B cell (primary cell): ENCODE data around the gene AFF3. TPM values are rescaled to one million over a fixed set of nuclear protein-coding genes. Genes with fewer than 3 reads are reported as not detected.

Experiments used
- ATAC-seq: fragments of 200-7000 bp; cut with Tn5 transposase; one replicate; pipeline ENCODE4 v1.10.0; 2021; ENCODE audit warnings: low read depth, mild to moderate bottlenecking, moderate number of reproducible peaks, moderate library complexity
- CTCF ChIA-PET: fragments of 350-600 bp; sonication (Branson Sonifier 250); formaldehyde crosslinking; loops from one replicate; lab custom pipeline; 2021; ENCODE audit warnings: antibody characterized with exemption, inconsistent platforms; lab: Charles Lee
- POLR2A ChIA-PET: fragments of 350-600 bp; sonication (Branson Sonifier 250); formaldehyde crosslinking; loops from one replicate; lab custom pipeline; 2021; ENCODE audit warnings: antibody characterized with exemption; lab: Charles Lee
- DNase-seq: peaks from one replicate; pipeline ENCODE4 v3.0.0; 2013
- H2AFZ ChIP-seq: 2 replicates; pipeline ENCODE4 v1.6.1; 2012; ENCODE audit warnings: mild to moderate bottlenecking, low read depth, low read length; ENCODE audit not compliant: insufficient read depth, poor library complexity, severe bottlenecking
- H3K27ac ChIP-seq, 2 donors: 1 replicate in 1 of 2; 2 replicates in 1 of 2; pipeline ENCODE4 v1.5.1; 2012 to 2013; ENCODE audit warnings: low read length in 2 of 2, mild to moderate bottlenecking in 2 of 2, moderate library complexity in 1 of 2
- H3K27me3 ChIP-seq, 4 experiments: fragments of 200-600 bp in 1 of 4; sonication (generic) in 1 of 4; replicated peaks in 1 of 4; 1 replicate in 2 of 4; 2 replicates in 2 of 4; pipeline versions ENCODE4 v1.6.1 to v1.7.0; 2013 to 2016; ENCODE audit warnings: low read length in 3 of 4, mild to moderate bottlenecking in 2 of 4, mixed read lengths in 1 of 4, moderate library complexity in 1 of 4; ENCODE audit not compliant: insufficient read depth in 4 of 4, control insufficient read depth in 3 of 4; ENCODE audit errors: control extremely low read depth in 1 of 4
- H3K36me3 ChIP-seq, 2 experiments: replicated peaks in 1 of 2; 1 replicate in 1 of 2; 2 replicates in 1 of 2; pipeline versions ENCODE4 v1.6.1 to v1.7.1; 2013; ENCODE audit warnings: low read length in 1 of 2; ENCODE audit not compliant: insufficient read depth in 2 of 2, control insufficient read depth in 1 of 2; ENCODE audit errors: control extremely low read depth in 1 of 2, extremely low read depth in 1 of 2
- H3K4me1 ChIP-seq, 2 donors: fragments of 200-600 bp in 1 of 2; sonication (generic) in 1 of 2; 1 replicate in 1 of 2; 2 replicates in 1 of 2; pipeline versions ENCODE4 v1.5.1 to v1.6.1; 2013 to 2017; ENCODE audit warnings: low read length in 2 of 2; ENCODE audit not compliant: control insufficient read depth in 2 of 2, insufficient read depth in 2 of 2
- H3K4me2 ChIP-seq: replicated peaks from 2 replicates; pipeline ENCODE3; 2012; ENCODE audit warnings: mild to moderate bottlenecking, low read depth, low read length; ENCODE audit not compliant: poor library complexity, severe bottlenecking
- H3K4me3 ChIP-seq, 5 experiments: fragments of 200-600 bp in 1 of 5; sonication (generic) in 1 of 5; 1 replicate in 3 of 5; 2 replicates in 2 of 5; pipeline versions ENCODE4 v1.5.1 to v1.7.0; 2011 to 2016; ENCODE audit warnings: low read length in 4 of 5, mild to moderate bottlenecking in 4 of 5, low read depth in 2 of 5, control low read depth in 1 of 5, moderate library complexity in 1 of 5; ENCODE audit not compliant: insufficient read depth in 1 of 5; ENCODE audit errors: control extremely low read depth in 1 of 5, extremely low read depth in 1 of 5
- H3K79me2 ChIP-seq: fragments of 200-600 bp; sonication (generic); one replicate; pipeline ENCODE4 v1.6.0; 2016; ENCODE audit warnings: low read length; ENCODE audit not compliant: control insufficient read depth, insufficient read depth
- H3K9ac ChIP-seq: fragments of 200-600 bp; sonication (generic); 2 replicates; pipeline ENCODE4 v1.6.1; 2017; ENCODE audit warnings: mild to moderate bottlenecking, low read length, moderate library complexity
- H3K9me3 ChIP-seq, 3 donors: one replicate each; pipeline versions ENCODE4 v1.6.1 to v1.7.1; 2013; ENCODE audit warnings: low read length in 2 of 3; ENCODE audit not compliant: control insufficient read depth in 2 of 3, insufficient read depth in 1 of 3; ENCODE audit errors: control extremely low read depth in 1 of 3
- H4K20me1 ChIP-seq: 2 replicates; pipeline ENCODE4 v1.6.0; 2012; ENCODE audit warnings: mild to moderate bottlenecking, low read length; ENCODE audit not compliant: insufficient read depth, control insufficient read depth, poor library complexity, severe bottlenecking
- H3K27ac Mint-ChIP-seq: one replicate; pipeline ENCODE4 v1.8.0; 2021; ENCODE audit warnings: mixed read lengths
- H3K27me3 Mint-ChIP-seq: one replicate; pipeline ENCODE4 v1.8.0; 2021; ENCODE audit warnings: mixed read lengths
- H3K4me1 Mint-ChIP-seq: one replicate; pipeline ENCODE4 v1.8.0; 2021; ENCODE audit warnings: mixed read lengths
- H3K4me3 Mint-ChIP-seq: one replicate; pipeline ENCODE4 v1.8.0; 2021; ENCODE audit warnings: mixed read lengths
- H3K9me3 Mint-ChIP-seq: one replicate; pipeline ENCODE4 v1.8.0; 2022; ENCODE audit warnings: mixed read lengths; ENCODE audit not compliant: insufficient read depth
- CTCF ChIP-seq: fragments of 200-600 bp; IDR thresholded peaks from one replicate; pipeline ENCODE4 v1.8.0; 2022; ENCODE audit warnings: antibody characterized with exemption, mild to moderate bottlenecking
- EZH2 ChIP-seq: IDR thresholded peaks from 2 replicates; pipeline ENCODE4 v1.6.1; 2012; ENCODE audit warnings: borderline replicate concordance, low read depth, mild to moderate bottlenecking, moderate library complexity, low read length; ENCODE audit not compliant: insufficient read depth, poor library complexity, severe bottlenecking
- WGBS: methylation state at CpG from one replicate; pipeline ENCODE4 v1.1.5; 2013; ENCODE audit warnings: missing lambda C conversion rate; ENCODE audit not compliant: insufficient coverage; 5-methylcytosine and 5-hydroxymethylcytosine counted together
- intact Hi-C: fragments of 100-400 bp; cut with micrococcal nuclease; formaldehyde crosslinking; loops from one replicate; pipeline ENCODE4 v1.10.0; 2022
- polyA plus RNA-seq: library from polyadenylated mRNA; depleted of rRNA; stranded (reverse); fragments of >200 nt; gene quantifications from 2 replicates; pipeline ENCODE4 v1.2.3, GENCODE V29; 2012
- total RNA-seq, 2 donors: library from RNA; stranded (reverse); fragments of 120-200 nt in 1 of 2; gene quantifications; 1 replicate in 1 of 2; 2 replicates in 1 of 2; pipeline versions ENCODE4 v1.2.3 to v1.2.4, GENCODE V29; 2013 to 2022

Gene AFF3
- total and polyA plus RNA-seq, 2 donors (not counting 1 experiment from before 2014, with no cell fraction given) = 117 to 830 TPM

- peaks cover 16% of the 10 kb centered on the region for H3K27me3 Mint-ChIP-seq
- no peak overlapping the region for H2AFZ ChIP-seq
- H3K4me1 ChIP-seq = no peaks in the 10 kb centered on the region
- H3K9ac ChIP-seq = no peak overlapping the region
- no peak overlapping the region for H3K4me3 Mint-ChIP-seq
- no peak overlapping the region for H3K4me3 ChIP-seq
- H3K4me1 Mint-ChIP-seq = no peaks in the 10 kb centered on the region
- no peaks in the 10 kb centered on the region for H4K20me1 ChIP-seq
- no peaks in the 10 kb centered on the region for H3K36me3 ChIP-seq
- H3K9me3 Mint-ChIP-seq = no peaks in the 10 kb centered on the region
- no peak overlapping the region for H3K4me2 ChIP-seq
- no peak for TF ChIP-seq EZH2
- TF ChIP-seq CTCF = no peak
- 97% methylated on average over 4 of the region's 4 CpGs for WGBS
- ATAC-seq = no peak
- no peak overlapping the region for H3K27ac Mint-ChIP-seq
- no peak for DNase-seq
- no peak overlapping the region for H3K27ac ChIP-seq
- H3K27me3 ChIP-seq = peaks cover 0 to 13% (median 1%) of the 10 kb centered on the region in 4 experiments
- intact Hi-C loops = no loop called here
- POLR2A ChIA-PET = no interaction called here
- no peaks in the 10 kb centered on the region for H3K79me2 ChIP-seq
- H3K9me3 ChIP-seq = no peaks in the 10 kb centered on the region
- CTCF ChIA-PET = no interaction called here
Observed at GRCh38 chr2:99520195-99520594, 622.2 kb downstream of the AFF3 start.

GRCh38 chr2:99514357-99514756 lies 628.0 kb downstream of the AFF3 start:
- 86% methylated on average over 1 of the region's 4 CpGs for WGBS
- H3K27ac ChIP-seq = no peak overlapping the region
- H2AFZ ChIP-seq = no peak overlapping the region
- Mint-ChIP-seq H3K27me3 (peaks cover 9% of the 10 kb centered on the region), H3K27ac (no peak overlapping the region), H3K4me1 (no peaks in the 10 kb centered on the region), H3K9me3 (no peaks in the 10 kb centered on the region), H3K4me3 (no peak overlapping the region)
- no peak for TF ChIP-seq EZH2
- TF ChIP-seq CTCF = no peak
- no peak for ATAC-seq
- H4K20me1 ChIP-seq = no peaks in the 10 kb centered on the region
- H3K36me3 ChIP-seq = no peaks in the 10 kb centered on the region
- no peaks in the 10 kb centered on the region for H3K4me1 ChIP-seq
- H3K9ac ChIP-seq = no peak overlapping the region
- no peaks in the 10 kb centered on the region for H3K79me2 ChIP-seq
- no peaks in the 10 kb centered on the region for H3K9me3 ChIP-seq
- no peak for DNase-seq
- intact Hi-C loops = no loop called here
- no peak overlapping the region for H3K4me2 ChIP-seq
- POLR2A ChIA-PET = no interaction called here
- peaks cover 0 to 8% (median 0%) of the 10 kb centered on the region in 4 experiments for H3K27me3 ChIP-seq
- H3K4me3 ChIP-seq = no peak overlapping the region
- CTCF ChIA-PET = no interaction called here
